Retina (tissue), 1 donor: Measurements from ENCODE around the gene OR1L8.
"Not testable (repeated sequence)": the region's sequence is repeated elsewhere in the genome, so short reads cannot be mapped to it uniquely, and the experiment has no call there.

Experiments
- DNase-seq: peaks from one replicate; pipeline ENCODE4 v3.0.0-alpha.2; 2016

The OR1L8 gene

GRCh38 chr9:122583284-122583683, at the start of gene OR1L8:
Gene OR1L8, minus strand, starts transcription at chr9:122583384. Its CDS starts 14,907 bp downstream, at chr9:122568477.
- DNase-seq, result not testable (repeated sequence)

GRCh38 chr9:122619996-122620395, 36.8 kb upstream of the OR1L8 start:
- DNase-seq, result no peak

- no peak for DNase-seq
Observed at GRCh38 chr9:122614362-122614761, 31.2 kb upstream of the OR1L8 start, which contains the start of gene OR1Q1. Gene OR1Q1, plus strand, starts transcription at chr9:122614738. Its CDS starts 0 bp downstream, at chr9:122614738.

GRCh38 chr9:122609804-122610203, 26.6 kb upstream of the OR1L8 start:
- peak; percentile 11 for DNase-seq

GRCh38 chr9:122606587-122606986, 23.4 kb upstream of the OR1L8 start:
- DNase-seq, result no peak

GRCh38 chr9:122605691-122606090, 22.5 kb upstream of the OR1L8 start:
- no peak for DNase-seq

- DNase-seq, result no peak
Observed at GRCh38 chr9:122580360-122580759, 2.8 kb downstream of the OR1L8 start.

GRCh38 chr9:122579874-122580273, 3.3 kb downstream of the OR1L8 start:
- DNase-seq, result no peak

- DNase-seq, result no peak
Observed at GRCh38 chr9:122572456-122572855, 10.7 kb downstream of the OR1L8 start.

- no peak for DNase-seq
Observed at GRCh38 chr9:122567901-122568300, 15.3 kb downstream of the OR1L8 start.

GRCh38 chr9:122562134-122562760, 20.9 kb downstream of the OR1L8 start:
- peak; percentile 4 for DNase-seq

GRCh38 chr9:122561446-122561845, 21.7 kb downstream of the OR1L8 start:
- DNase-seq, result no peak

- no peak for DNase-seq
Observed at GRCh38 chr9:122552812-122553211, 30.4 kb downstream of the OR1L8 start, which contains the start of gene OR1N2. Gene OR1N2, plus strand, starts transcription at chr9:122553112. Its CDS starts 100 bp downstream, at chr9:122553212.

GRCh38 chr9:122551371-122551770, 31.8 kb downstream of the OR1L8 start:
- DNase-seq, result no peak

- DNase-seq, result no peak
Observed at GRCh38 chr9:122546196-122546595, 37.0 kb downstream of the OR1L8 start.

GRCh38 chr9:122538757-122539156, 44.4 kb downstream of the OR1L8 start:
- DNase-seq, result no peak

- not testable (repeated sequence) for DNase-seq
Observed at GRCh38 chr9:122537066-122537465, 46.1 kb downstream of the OR1L8 start.

- DNase-seq, result no peak
Observed at GRCh38 chr9:122536134-122536533, 47.0 kb downstream of the OR1L8 start.

GRCh38 chr9:122531157-122531556, 52.0 kb downstream of the OR1L8 start:
- DNase-seq, result not testable (repeated sequence)

GRCh38 chr9:122527193-122527592, 56.0 kb downstream of the OR1L8 start, which contains the start of gene OR1N1:
Gene OR1N1, minus strand, starts transcription at chr9:122527293. Its CDS starts 0 bp downstream, at chr9:122527293.
- DNase-seq, result no peak

- DNase-seq, result no peak
Observed at GRCh38 chr9:122526602-122527001, 56.6 kb downstream of the OR1L8 start.

GRCh38 chr9:122519376-122519775, 63.8 kb downstream of the OR1L8 start:
- no peak for DNase-seq

- DNase-seq, result no peak
Observed at GRCh38 chr9:122518841-122519240, 64.3 kb downstream of the OR1L8 start, which contains the start of gene OR1J4. Gene OR1J4, plus strand, starts transcription at chr9:122519141. Its CDS starts 0 bp downstream, at chr9:122519141.

- no peak for DNase-seq
Observed at GRCh38 chr9:122518226-122518625, 65.0 kb downstream of the OR1L8 start.
